ENCODE measurements around the gene PPT2. TPM values are rescaled to one million over a fixed set of nuclear protein-coding genes. Genes with fewer than 3 reads are reported as not detected.

Gene PPT2
- total RNA-seq, 1 experiment from 2014 or later = 30.0 TPM

DNA sequence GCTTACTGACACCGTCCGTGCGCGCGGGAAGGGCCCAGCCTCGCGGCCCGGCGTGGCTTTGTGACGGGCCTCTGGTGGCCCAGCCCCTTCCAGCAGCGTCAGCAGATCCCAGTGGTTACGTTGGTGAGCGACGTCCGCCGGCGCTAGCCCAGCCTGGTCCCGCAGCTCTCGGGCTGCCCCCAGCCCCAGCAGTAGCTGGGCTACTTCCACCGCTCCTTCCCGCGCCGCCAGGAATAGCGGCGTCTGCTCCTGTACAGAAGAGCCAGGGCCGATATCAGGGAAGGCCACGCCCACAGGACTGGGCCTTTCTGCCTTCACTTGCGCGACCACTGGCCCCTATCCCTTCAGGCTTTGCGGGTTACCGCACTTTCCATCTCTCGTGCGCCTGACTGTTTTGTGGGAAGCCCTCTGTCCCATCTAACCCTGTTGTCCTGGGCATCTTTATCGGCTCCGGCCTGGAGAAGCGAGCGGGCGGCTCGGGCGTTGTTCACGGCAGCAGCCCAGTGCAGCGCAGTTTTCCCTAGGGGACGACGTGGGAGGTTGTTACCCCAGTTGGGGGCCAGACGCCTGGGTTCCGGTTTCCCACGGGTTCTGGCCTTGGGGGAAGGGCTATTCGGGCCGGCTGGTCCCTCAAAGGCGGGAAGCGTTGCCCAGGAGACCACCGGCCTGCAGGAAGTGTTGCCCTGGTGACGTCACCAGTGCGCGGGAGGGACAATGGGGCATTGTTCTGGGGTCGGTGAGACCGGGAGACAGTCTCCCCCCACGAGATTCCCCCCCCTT, 42.2 kb downstream of the PPT2 start:
- CTCF ChIA-PET = interaction anchor here (0.6 to 1.8 kb wide), 35 partner anchors 10 to 757 kb away, joined by 3 to 30 read pairs (median 6); partner anchors contain the start of genes AGPAT1, EHMT2, FKBPL and HLA-DMA
- POLR2A ChIA-PET = interaction anchor here (0.5 to 1.9 kb wide), 13 partner anchors 9 to 921 kb away, joined by 3 to 25 read pairs (median 4); partner anchors contain the start of genes AGPAT1, FKBPL, PRRT1 and RNF5
- H3K36me3 Mint-ChIP-seq = no peaks in the 10 kb centered on the region
- DNase-seq (ENCODE audit: low spot score) (peak; percentile 90), ATAC-seq (peak; percentile 6)
- peak overlapping the region; percentile 100 for H3K27ac Mint-ChIP-seq
- H3K9me3 Mint-ChIP-seq = no peaks in the 10 kb centered on the region
- peak overlapping the region; percentile 95 for H3K4me3 Mint-ChIP-seq
- peaks cover 50% of the 10 kb centered on the region for H3K4me1 Mint-ChIP-seq
- H3K27me3 Mint-ChIP-seq (ENCODE audit: low read depth) = peaks cover 3% of the 10 kb centered on the region; the same call in 1 of the 2 replicates
- TF ChIP-seq JAZF1 (CRISPR knock-in tag; IDR thresholded peaks at IDR 0.05) (no peak), TCF7 (CRISPR knock-in tag; IDR thresholded peaks at IDR 0.05; ENCODE audit: low read depth) (no peak), MLX (CRISPR knock-in tag; IDR thresholded peaks at IDR 0.05) (0 out of 2 replicates have a peak, but pooled peaks have one; percentile 68), EMX1 (CRISPR knock-in tag; IDR thresholded peaks at IDR 0.05) (0 out of 2 replicates have a peak, but pooled peaks have one; percentile 46), HMGA2 (CRISPR knock-in tag; IDR thresholded peaks at IDR 0.05) (no peak), AFF4 (CRISPR knock-in tag; IDR thresholded peaks at IDR 0.05; ENCODE audit: borderline replicate concordance) (peak; percentile 49; the same call in 1 of the 2 replicates), ARID4B (CRISPR knock-in tag; IDR thresholded peaks at IDR 0.05; ENCODE audit: borderline replicate concordance) (peak; percentile 86; the same call in 1 of the 2 replicates), OVOL2 (CRISPR knock-in tag; IDR thresholded peaks at IDR 0.05; ENCODE audit: borderline replicate concordance) (no peak), SOX15 (CRISPR knock-in tag; IDR thresholded peaks at IDR 0.05) (no peak), MYBL2 (CRISPR knock-in tag; IDR thresholded peaks at IDR 0.05) (peak; percentile 31; the same call in 1 of the 2 replicates)
- TF ChIP-seq, protein P1, sequence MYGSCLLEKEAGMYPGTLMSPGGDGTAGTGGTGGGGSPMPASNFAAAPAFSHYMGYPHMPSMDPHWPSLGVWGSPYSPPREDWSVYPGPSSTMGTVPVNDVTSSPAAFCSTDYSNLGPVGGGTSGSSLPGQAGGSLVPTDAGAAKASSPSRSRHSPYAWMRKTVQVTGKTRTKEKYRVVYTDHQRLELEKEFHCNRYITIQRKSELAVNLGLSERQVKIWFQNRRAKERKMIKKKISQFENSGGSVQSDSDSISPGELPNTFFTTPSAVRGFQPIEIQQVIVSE (CRISPR knock-in tag; IDR thresholded peaks at IDR 0.05; ENCODE audit: borderline replicate concordance) = no peak
- TF ChIP-seq, protein P2, sequence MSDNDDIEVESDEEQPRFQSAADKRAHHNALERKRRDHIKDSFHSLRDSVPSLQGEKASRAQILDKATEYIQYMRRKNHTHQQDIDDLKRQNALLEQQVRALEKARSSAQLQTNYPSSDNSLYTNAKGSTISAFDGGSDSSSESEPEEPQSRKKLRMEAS (CRISPR knock-in tag; IDR thresholded peaks at IDR 0.05) = peak; percentile 54; the same call in 1 of the 2 replicates
- TF ChIP-seq, protein P3, sequence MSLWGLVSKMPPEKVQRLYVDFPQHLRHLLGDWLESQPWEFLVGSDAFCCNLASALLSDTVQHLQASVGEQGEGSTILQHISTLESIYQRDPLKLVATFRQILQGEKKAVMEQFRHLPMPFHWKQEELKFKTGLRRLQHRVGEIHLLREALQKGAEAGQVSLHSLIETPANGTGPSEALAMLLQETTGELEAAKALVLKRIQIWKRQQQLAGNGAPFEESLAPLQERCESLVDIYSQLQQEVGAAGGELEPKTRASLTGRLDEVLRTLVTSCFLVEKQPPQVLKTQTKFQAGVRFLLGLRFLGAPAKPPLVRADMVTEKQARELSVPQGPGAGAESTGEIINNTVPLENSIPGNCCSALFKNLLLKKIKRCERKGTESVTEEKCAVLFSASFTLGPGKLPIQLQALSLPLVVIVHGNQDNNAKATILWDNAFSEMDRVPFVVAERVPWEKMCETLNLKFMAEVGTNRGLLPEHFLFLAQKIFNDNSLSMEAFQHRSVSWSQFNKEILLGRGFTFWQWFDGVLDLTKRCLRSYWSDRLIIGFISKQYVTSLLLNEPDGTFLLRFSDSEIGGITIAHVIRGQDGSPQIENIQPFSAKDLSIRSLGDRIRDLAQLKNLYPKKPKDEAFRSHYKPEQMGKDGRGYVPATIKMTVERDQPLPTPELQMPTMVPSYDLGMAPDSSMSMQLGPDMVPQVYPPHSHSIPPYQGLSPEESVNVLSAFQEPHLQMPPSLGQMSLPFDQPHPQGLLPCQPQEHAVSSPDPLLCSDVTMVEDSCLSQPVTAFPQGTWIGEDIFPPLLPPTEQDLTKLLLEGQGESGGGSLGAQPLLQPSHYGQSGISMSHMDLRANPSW (CRISPR knock-in tag; conservative IDR thresholded peaks at IDR 0.05; ENCODE audit: low read depth) = no peak
- TF ChIP-seq, protein P4, sequence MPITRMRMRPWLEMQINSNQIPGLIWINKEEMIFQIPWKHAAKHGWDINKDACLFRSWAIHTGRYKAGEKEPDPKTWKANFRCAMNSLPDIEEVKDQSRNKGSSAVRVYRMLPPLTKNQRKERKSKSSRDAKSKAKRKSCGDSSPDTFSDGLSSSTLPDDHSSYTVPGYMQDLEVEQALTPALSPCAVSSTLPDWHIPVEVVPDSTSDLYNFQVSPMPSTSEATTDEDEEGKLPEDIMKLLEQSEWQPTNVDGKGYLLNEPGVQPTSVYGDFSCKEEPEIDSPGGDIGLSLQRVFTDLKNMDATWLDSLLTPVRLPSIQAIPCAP (CRISPR knock-in tag; IDR thresholded peaks at IDR 0.05) = 0 out of 2 replicates have a peak, but pooled peaks have one; percentile 51
- TF ChIP-seq, protein P5, sequence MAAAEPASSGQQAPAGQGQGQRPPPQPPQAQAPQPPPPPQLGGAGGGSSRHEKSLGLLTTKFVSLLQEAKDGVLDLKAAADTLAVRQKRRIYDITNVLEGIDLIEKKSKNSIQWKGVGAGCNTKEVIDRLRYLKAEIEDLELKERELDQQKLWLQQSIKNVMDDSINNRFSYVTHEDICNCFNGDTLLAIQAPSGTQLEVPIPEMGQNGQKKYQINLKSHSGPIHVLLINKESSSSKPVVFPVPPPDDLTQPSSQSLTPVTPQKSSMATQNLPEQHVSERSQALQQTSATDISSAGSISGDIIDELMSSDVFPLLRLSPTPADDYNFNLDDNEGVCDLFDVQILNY (CRISPR knock-in tag; IDR thresholded peaks at IDR 0.05) = peak; percentile 97
- TF ChIP-seq, protein P6, sequence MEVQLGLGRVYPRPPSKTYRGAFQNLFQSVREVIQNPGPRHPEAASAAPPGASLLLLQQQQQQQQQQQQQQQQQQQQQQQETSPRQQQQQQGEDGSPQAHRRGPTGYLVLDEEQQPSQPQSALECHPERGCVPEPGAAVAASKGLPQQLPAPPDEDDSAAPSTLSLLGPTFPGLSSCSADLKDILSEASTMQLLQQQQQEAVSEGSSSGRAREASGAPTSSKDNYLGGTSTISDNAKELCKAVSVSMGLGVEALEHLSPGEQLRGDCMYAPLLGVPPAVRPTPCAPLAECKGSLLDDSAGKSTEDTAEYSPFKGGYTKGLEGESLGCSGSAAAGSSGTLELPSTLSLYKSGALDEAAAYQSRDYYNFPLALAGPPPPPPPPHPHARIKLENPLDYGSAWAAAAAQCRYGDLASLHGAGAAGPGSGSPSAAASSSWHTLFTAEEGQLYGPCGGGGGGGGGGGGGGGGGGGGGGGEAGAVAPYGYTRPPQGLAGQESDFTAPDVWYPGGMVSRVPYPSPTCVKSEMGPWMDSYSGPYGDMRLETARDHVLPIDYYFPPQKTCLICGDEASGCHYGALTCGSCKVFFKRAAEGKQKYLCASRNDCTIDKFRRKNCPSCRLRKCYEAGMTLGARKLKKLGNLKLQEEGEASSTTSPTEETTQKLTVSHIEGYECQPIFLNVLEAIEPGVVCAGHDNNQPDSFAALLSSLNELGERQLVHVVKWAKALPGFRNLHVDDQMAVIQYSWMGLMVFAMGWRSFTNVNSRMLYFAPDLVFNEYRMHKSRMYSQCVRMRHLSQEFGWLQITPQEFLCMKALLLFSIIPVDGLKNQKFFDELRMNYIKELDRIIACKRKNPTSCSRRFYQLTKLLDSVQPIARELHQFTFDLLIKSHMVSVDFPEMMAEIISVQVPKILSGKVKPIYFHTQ (CRISPR knock-in tag; IDR thresholded peaks at IDR 0.05) = peak; percentile 58; the same call in 1 of the 2 replicates

Measured in WTC11 (cell line).